HT-29 (cell line): ENCODE measurements around the gene NR1D2. TPM values are rescaled to one million over a fixed set of nuclear protein-coding genes. Genes with fewer than 3 reads are reported as not detected.
A peak's percentile ranks its signal among the peaks of the same experiment; 100 is the strongest.

Source experiments
- DNase-seq: peaks from one replicate; pipeline ENCODE4 v3.0.0-alpha.2; 2015; ENCODE audit warnings: low spot score
- total RNA-seq: library from RNA; depleted of rRNA; stranded (reverse); fragments of >200 nt; shearing (Covaris generic); gene quantifications from 2 replicates; pipeline ENCODE4 v1.2.3, GENCODE V29; 2014

Gene NR1D2
- total RNA-seq, 1 experiment from 2014 or later = 12.9 TPM

DNA sequence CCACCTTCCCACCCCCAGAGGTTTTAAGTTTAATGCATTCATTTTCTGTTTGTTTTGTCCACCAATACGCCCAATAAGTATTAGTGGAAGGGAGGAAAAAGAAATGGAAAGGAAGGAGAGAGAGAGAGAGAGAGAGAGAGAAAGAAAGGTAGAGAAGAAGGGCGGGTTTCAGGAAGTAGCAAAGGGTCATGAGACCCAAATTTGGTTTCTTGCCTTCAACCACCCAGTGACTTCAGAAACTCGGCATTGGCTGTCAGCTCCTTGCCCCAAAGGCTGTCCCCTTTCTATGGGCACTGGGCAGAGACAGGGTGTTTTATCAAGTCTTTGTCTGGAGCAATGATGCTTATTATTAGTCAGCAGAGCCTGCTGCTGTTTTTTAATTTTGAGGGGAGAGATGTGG lies 13.5 kb upstream of the NR1D2 start:
- no peak for DNase-seq

DNA sequence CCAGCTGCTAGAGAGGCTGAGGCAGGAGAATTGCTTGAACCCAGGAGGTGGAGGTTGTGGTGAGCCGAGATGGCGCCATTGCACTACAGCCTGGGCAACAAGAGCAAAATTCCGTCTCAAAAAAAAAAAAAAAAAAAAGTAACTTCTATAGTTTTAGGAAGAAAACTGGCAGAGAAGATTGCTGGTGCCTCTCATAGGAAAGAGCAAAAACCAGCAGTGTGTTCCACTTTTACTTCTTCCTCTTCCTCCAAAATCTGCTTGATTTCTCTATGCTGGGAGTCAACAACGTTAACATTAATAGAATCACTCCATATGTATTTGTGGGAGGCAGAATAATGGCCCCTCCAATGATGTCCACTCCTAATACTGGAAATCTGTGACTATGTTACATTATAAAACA lies 12.5 kb upstream of the NR1D2 start:
- no peak for DNase-seq

DNA sequence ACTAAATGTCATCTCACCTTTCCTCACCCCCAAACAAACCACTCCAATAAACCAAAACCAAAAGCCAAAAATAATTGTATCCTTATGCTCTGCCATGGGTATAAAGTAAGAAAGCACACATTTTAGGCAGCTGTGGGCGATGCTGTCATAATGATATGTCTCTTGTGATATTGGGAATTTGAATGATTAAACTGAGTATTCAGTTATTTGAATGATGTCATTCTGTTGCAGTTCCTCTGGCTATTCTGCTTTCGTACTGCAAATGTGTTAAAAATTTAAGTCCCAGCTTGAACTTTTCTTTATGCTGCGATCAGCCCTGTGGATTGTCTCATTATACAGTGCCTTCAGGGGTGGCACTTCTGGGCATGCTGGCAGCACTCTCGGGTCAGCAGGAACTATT lies 10.8 kb upstream of the NR1D2 start:
- no peak for DNase-seq

DNA sequence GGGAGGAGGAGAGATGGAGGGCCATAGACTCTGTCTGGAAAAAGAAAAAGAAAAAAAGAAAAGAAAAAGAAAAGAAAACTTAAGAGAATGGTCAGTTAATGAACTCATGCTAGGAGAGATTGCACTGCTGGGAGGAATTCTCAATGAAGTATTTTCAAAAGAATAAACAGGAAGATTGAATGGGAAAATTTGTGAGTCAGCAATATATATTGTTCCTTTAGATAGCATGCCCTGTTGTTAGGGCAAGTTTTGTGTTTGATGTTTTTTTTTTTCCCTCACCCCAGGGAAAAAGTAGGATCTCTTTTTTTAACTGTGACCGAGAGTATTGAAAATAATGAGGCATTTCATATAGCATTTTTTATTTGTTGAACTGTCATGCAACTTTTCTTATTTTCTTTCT lies 7.8 kb upstream of the NR1D2 start:
- DNase-seq = no peak

GRCh38 chr3:23938688-23939087 lies 6.4 kb upstream of the NR1D2 start:
- no peak for DNase-seq

DNA sequence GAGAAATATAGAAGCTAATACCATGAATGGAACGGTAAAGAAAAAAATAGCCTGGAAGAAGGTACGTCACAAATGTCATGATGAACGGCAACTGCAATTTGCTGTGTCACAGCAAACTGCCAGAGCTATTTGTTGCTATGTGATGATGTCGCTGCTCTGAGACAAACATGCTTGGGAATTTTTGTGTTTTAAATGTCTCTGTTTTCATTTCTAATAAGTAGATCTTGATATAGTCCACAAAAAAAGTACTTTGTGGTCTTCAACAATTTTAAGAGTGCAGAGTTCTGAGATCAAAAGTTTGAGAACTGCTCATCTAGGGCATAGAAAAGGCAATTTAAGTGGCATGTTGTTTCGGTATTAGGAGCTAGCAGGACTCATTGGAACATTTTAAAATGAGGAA lies 4.3 kb upstream of the NR1D2 start:
- no peak for DNase-seq

DNA sequence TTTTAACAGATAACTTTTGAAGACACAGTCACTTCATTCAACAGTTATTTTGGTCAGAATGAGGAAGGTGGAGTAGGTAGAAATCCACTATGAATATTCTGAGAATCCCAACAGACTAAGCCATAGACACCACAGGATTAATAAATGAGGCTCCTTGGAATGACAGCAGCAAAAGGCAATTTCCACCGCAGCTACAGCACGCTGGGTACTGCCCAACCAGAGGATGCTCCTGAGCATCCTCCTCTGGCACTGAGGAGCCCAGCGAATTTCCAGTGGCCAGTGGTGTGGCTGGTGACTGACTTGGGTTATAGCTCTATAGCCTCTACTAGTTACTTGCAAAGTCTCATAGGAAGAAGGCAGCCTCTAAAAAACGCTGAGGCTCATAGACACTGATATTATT lies 3.6 kb upstream of the NR1D2 start:
- no peak for DNase-seq

GRCh38 chr3:23942546-23942945 lies 2.5 kb upstream of the NR1D2 start:
- DNase-seq = no peak

DNA sequence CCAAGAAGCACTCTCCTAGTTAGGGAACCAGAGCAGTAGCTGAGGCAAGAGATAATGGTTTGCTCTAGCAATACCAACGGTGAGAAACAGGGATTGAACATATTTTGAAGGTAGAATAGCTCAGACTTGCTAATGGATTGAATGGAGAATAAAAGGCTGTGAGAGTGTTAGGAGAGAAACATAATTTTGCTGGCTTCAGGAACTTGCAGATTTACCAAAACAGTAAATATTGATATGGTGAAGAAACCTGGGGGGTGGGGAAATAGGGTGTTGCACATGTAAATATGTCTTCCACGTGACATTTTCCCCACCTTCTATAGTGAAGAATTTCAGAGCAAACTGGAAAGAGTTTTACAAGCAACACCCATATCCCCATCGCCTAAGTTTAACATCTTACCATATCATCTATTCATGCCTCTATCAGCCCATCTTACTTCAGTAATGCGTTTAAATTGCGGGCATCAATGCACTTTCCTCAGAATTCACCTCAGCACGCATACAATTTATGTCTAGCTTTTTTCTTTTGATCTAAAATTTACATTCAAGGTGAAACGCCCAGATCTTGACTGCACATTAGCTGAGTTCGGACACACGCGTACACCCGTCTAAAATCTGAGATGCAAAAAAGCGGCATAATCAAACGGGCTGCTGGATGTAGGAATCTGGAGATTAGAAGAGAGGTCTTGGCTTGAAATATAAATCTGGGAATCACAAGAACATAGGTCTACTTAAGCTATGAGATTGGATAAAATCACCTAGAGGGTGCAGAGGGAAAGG lies 891 bp upstream of the NR1D2 start:
- no peak for DNase-seq

DNA sequence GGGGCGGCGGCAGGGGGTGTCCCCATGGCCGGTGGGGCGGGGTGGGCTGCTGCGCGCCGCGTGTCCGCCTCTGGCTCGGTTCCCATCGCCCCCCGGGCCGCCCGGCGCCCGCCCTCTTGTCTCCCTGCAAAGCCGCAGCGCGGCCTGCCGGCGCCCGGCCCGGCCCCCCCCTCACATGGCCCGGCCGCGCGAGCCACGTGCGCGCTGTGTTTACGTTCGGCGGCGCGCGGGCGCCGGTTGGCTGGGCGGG lies 502 bp downstream of the NR1D2 start:
- DNase-seq = no peak

GRCh38 chr3:23945913-23946687 lies 1.0 kb downstream of the NR1D2 start:
- DNase-seq = peak; percentile 88

DNA sequence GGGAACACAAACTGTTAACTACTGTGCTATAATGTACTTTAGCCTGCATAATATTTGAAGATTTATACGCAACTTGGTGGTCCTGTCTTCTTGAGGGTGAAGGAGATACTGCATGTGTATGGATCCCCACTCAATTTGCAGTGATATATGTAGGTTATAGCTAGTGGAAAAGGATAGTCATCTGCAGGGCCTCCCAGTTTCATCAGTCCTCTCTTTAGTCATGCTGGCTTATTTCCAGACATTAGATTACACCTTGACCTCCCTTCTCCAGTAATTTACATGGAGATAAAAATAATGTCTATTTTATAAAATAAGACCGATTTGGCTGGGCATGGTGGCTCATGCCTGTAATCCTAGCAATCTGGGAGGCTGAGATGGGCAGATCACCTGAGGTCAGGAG lies 3.7 kb downstream of the NR1D2 start:
- no peak for DNase-seq

GRCh38 chr3:23949784-23950183 lies 4.7 kb downstream of the NR1D2 start:
- DNase-seq = no peak

DNA sequence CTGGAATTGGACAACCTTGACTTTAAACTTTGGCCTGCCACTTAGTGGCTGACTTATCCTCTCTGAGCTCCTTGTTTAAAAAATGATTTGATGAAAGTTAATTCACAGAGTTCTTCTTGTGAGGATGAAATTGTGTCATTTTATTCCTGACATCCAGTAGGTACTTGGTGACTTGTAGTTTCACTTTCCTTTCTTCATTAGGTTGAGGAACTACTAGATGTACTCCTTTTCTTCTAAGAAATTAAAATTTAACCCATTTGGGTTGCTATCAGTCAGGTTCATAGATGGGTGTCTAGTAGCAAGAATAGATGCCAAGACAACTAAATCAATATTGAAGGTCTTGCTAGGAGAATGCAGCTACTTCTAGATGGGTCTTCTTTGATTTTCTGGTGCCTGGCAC lies 5.2 kb downstream of the NR1D2 start:
- DNase-seq = no peak

DNA sequence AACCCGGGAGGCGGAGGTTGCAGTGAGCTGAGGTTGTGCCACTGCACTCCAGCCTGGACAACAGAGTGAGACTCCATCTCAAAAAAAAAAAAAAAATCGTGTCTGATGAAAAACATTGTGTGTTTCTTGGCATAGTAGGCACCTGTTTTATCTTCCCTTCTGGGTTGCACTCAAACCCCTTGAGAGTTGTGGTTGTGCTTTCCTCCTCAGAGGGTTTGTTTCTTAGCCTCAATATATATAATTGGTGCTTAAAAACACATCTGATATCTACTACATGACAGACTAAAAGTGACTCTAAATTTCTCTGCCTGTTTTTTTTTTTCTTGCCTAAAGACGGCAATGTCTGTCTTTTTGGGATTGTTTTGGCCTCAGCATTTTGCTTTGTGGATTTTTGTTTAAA lies 7.6 kb downstream of the NR1D2 start:
- DNase-seq = no peak

DNA sequence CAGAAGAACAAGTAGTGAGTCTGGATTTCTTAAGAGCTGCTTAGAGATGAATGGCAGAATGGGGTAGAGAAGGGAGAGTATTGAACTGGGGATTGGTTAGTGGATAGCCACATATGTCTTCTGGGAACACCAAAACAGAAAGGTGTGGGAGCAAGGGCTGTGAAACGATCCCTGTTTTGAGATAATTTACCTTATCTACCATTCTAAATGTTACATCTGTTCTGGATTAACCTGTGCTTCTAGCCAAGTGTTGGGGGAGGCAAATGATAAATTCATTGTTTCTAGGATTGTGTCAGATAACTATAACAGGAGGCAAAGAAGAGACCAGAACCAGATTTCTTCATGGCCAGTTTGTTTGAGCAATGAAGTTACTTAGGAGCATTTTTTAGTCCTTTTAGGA lies 8.4 kb downstream of the NR1D2 start:
- no peak for DNase-seq

DNA sequence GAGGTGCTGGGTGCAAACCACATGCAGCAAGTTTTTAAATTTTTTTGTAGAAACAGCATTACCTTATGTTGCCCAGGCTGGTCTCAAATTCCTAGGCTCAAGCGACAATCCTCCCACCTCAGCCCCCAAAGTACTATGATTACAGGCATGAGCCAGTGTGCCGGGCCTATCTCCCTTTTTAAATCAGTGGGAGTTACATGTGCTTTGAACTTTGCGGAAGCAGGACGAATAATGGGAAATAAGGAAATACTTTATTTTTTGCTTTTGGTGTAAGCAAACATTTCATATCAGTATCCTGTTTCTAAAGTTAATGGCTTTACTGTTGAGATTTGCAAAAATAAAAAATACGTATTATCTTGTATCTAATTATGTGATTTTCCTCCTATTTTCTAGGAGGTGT lies 9.1 kb downstream of the NR1D2 start:
- DNase-seq = no peak

DNA sequence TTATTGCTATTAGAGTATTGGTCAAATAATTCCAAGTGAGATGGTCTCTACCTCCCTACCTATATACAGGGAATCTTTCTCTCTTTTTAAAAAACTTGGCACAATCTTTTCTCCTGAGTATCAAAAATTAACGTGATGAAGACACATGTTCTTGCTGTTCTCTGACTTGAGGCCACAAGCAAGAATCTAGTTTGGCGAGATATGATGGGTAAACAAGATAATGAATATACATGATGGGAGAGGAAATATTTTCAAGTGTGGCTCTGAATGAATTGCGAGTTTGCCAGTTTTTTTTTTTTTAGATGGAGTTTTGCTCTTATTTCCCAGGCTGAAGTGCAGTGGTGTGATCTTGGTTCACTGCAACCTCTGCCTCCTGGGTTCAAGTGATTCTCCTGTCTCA lies 11.6 kb downstream of the NR1D2 start:
- DNase-seq = no peak

GRCh38 chr3:23959135-23959900 lies 14.2 kb downstream of the NR1D2 start:
- peak; percentile 47 for DNase-seq

- DNase-seq = no peak
Observed at GRCh38 chr3:23960649-23961048, 15.6 kb downstream of the NR1D2 start.

DNA sequence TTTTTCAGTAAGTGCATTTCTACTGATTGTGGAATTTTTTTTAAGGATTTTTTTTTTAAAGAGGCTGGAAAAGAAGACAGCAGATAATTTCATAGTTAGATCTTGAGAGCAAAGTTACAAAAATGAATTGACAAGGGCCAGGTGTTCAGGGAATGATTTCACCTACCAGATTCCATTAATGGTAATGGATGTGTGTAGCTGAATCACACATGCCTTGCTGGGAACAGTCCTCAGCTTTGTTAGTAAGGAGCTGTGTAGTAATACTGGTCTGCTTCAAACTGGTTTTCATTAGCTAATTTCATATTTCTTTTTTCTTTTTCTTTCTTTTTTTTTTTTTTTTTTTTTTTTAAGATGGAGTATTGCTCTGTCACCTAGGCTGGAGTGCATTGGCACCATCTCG lies 16.0 kb downstream of the NR1D2 start:
- DNase-seq = no peak

DNA sequence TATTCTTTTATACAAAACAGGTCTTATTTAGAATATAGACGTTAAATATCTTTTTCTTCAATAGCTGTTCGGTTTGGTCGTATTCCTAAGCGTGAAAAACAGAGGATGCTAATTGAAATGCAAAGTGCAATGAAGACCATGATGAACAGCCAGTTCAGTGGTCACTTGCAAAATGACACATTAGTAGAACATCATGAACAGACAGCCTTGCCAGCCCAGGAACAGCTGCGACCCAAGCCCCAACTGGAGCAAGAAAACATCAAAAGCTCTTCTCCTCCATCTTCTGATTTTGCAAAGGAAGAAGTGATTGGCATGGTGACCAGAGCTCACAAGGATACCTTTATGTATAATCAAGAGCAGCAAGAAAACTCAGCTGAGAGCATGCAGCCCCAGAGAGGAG lies 16.8 kb downstream of the NR1D2 start:
- no peak for DNase-seq
